Ovary (tissue), 3 donors: ENCODE measurements around the gene NFIA.

Experiments used
- CTCF ChIP-seq, 3 donors: fragments of 450-650 bp in 2 of 3; fragments of 200-600 bp in 1 of 3; IDR thresholded peaks; one replicate each; pipeline versions ENCODE4 v1.5.1 to v1.8.0; 2016 to 2022; ENCODE audit warnings: antibody characterized with exemption in 3 of 3, mild to moderate bottlenecking in 1 of 3
- EP300 ChIP-seq: sonication (generic); formaldehyde crosslinking; IDR thresholded peaks from one replicate; pipeline ENCODE4 v1.6.1; 2017; ENCODE audit warnings: antibody characterized with exemption
- donor health status: DM: no; HTN: no; CAD: no.

GRCh38 chr1:61064673-61065072, 17.7 kb upstream of the NFIA start:
- TF ChIP-seq CTCF (IDR thresholded peaks at IDR 0.05) (no peak), EP300 (no peak)
